Left ventricle myocardium superior (tissue), 1 donor: ENCODE results near the gene CD164L2. TPM values are rescaled to one million over a fixed set of nuclear protein-coding genes. Genes with fewer than 3 reads are reported as not detected.
"Not testable (repeated sequence)": the region's sequence is repeated elsewhere in the genome, so short reads cannot be mapped to it uniquely, and the experiment has no call there.

Experiments
- ATAC-seq: fragments of 200-7000 bp; cut with Tn5 transposase; one replicate; pipeline ENCODE4 v1.9.1; 2020; ENCODE audit warnings: mild to moderate bottlenecking, moderate library complexity
- DNase-seq: peaks from one replicate; pipeline ENCODE4 v3.0.0-alpha.2; 2020
- intact Hi-C: fragments of 100-400 bp; cut with micrococcal nuclease; formaldehyde crosslinking; loops from one replicate; pipeline ENCODE4 v1.11.0; 2022
- total RNA-seq: library from RNA; stranded (reverse); fragmentation: NEBNext Ultra II Directional; extraction: Animal tissue kit (Norgen Biotek cat#: 25700); gene quantifications from one replicate; pipeline ENCODE4 v1.2.1, GENCODE V29; 2021
- donor health status: DM: no; HTN: yes; CAD: no; lungs with severe emphysema.

CD164L2 gene
- total RNA-seq, 1 donor from 2014 or later, result not detected

DNA sequence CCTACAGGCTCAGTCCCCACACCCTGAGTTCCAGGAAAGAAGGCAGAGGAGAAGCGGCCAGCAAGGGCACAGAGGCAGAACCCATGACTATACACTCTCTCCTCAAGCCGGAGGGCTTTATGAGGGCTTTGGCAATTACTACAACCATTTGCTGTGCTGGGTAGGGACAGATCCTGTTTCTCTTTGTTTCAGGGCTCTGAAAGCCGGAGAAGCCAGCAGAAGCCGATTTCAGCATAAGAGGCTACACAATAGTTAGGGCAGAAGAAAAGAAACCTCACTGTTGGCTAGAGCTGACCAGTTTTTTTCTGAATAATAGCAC, 23.2 kb upstream of the CD164L2 start:
- intact Hi-C loops, result no loop called here
- ATAC-seq, result no peak

DNA sequence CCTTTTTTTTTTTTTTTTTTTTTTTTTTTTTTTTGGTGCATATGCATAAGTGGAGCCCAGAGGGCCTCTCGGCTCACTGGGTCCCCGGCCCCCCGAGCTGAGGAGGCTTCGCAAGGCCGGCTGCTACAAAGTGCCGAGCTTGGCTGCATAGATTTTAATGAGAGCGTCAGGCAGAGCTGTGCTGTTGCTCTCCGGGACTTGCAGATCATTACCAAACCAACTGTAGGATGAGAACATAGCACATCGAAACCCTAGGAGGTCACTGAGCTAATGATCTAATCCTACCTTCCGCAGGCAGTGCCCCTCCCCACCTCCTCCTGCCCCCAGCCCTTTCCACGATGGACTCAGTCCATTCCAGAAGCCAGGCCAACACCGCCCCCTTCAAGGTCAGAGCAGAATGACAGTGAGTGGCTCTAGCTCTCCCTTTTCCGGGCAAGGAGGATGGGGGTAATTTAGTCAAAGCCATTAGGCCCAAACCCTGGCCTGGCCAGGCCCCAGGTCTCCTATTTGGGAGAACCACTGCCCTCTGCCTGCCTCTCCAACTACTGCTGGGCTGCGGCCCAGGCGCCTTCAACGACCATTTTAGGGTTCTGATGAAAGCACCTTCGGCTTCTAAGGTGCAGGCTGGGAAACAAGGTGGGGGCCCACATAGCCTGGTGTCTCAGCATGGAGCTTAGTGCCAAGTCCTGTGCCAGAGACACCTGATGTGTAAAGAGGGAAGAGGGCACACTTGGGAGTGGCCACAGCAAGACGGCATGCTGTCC, 22.6 kb upstream of the CD164L2 start:
- ATAC-seq, result peak; percentile 4
- DNase-seq, intact Hi-C loops: not testable (repeated sequence)

More for the DNA sequence above, 23.2 kb upstream of the CD164L2 start:
- no peak for DNase-seq

DNA sequence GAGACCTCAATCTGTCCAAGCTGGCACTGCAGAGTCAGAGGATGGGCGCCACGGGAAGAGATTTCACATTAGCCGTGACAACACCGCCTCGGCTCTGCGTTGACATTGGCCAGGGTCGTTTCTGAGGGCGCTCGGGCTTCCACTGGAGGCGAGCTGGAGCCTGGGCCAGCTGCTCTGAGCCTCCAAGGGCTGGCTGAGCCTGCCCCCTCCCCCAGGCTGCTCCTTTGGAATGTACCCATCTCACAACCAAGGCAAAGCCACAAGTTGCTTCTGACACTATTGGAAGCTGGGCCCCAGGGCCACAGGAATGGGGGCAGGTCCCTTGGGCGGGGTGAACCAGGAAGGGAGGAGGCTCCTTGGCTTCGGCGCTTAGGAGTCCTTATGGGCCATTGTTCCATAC, 21.9 kb upstream of the CD164L2 start:
- intact Hi-C loops, result no loop called here
- ATAC-seq (peak; percentile 32), DNase-seq (peak; percentile 70)

GRCh38 chr1:27403931-27404330, 20.8 kb upstream of the CD164L2 start:
- intact Hi-C loops, result no loop called here
- DNase-seq (no peak), ATAC-seq (no peak)

GRCh38 chr1:27403065-27403726, 20.1 kb upstream of the CD164L2 start:
- peak; percentile 83 for DNase-seq
- intact Hi-C loops, result no loop called here
- peak; percentile 59 for ATAC-seq

DNA sequence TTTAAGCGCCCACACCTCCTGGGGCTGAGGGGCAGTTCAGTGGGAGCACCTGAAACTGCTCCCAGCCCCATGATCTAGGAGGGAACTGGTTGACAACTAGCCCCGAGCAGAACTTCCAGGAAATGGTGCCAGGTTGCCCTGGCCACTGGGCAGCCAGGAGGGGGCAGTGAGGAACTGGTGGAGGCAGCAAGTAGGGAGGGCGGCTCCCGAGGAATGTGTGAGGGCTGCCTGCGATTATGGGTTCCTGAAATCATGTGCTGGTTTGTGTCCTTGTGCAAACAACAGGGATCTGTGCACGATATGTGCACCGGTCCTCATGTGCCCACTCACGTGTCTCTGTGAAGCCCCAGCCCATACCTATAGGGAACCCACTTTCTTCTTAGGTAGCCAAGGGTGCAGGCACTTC, 19.2 kb upstream of the CD164L2 start:
- ATAC-seq (peak; percentile 52), DNase-seq (peak; percentile 83)
- intact Hi-C loops, result no loop called here

- no peak for ATAC-seq
- no peak for DNase-seq
- intact Hi-C loops, result no loop called here
Observed at GRCh38 chr1:27400963-27401341, 17.8 kb upstream of the CD164L2 start.

DNA sequence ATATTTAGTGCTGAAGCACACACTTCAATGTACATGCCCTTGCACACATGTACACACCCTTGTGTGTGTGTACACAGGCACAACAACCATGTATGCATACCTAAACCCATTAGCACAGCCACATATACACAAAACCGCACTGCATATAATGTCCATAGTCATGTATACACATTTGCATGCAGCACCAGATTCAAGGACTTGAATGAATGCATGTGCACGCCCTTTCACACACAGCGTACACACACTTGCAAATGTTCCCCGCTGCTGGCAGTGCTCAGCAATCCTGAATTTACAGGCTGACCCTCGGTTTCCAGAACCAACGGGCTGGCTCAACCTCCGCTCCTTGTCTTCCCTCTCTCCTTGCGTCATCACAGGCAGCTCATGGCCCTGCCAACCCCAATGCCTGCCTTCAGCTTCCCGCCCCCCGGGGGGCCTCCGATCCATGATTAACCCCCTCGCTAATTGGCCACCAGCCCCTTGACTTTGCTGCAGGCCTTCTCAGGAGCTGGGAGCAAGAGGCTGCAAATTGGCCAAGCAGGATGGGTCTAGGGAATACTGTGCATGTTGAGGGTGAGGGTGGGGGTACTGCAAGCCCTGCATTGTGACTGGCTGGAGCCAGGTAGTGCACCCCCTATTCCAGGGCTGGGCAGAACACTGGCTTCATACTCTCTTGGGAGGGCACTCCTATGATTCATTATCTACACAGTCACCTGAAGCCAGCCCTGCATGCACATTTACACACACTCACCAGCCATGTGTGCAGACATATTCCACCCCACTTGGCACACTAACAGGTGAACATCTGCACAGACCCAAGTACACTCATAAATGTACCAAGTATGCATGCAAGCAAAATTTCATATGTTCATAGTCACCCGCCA, 17.2 kb upstream of the CD164L2 start:
- no peak for DNase-seq
- intact Hi-C loops, result no loop called here
- ATAC-seq, result no peak

- ATAC-seq (no peak), DNase-seq (no peak)
- intact Hi-C loops, result loop anchor here (5.0 kb wide), 1 partner anchor 97 kb away; no protein-coding TSS in a partner anchor
Observed at GRCh38 chr1:27399251-27400025, 16.3 kb upstream of the CD164L2 start.

GRCh38 chr1:27398405-27399149, 15.4 kb upstream of the CD164L2 start:
- DNase-seq, result no peak
- intact Hi-C loops, result loop anchor here (5.0 kb wide), 1 partner anchor 96 kb away; no protein-coding TSS in a partner anchor
- no peak for ATAC-seq

DNA sequence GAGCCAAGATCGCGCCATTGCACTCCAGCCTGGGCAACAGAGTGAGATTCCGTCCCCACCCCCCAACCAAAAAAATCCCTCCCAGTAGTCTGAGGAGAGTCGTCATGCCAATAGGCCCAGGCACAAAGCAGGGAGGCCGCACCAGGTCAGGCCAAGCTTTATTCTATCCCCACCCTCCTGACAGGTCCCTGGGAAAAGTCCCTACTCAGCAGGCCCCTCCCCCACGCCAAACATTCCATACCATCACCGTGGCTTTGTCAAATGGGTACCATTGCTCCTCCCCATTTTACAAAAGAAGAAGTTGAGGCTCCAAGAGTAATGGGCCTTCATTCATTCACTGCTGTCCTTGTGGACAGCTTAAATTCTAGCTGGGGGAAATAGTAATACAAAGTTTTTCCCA, 14.6 kb upstream of the CD164L2 start:
- ATAC-seq, result no peak
- DNase-seq, result no peak
- intact Hi-C loops, result loop anchor here (5.0 kb wide), 1 partner anchor 95 kb away; no protein-coding TSS in a partner anchor

GRCh38 chr1:27397110-27397509, 14.0 kb upstream of the CD164L2 start:
- DNase-seq (no peak), ATAC-seq (no peak)
- intact Hi-C loops, result loop anchor here (5.0 kb wide), 1 partner anchor 95 kb away; no protein-coding TSS in a partner anchor

GRCh38 chr1:27395441-27396195, 12.5 kb upstream of the CD164L2 start:
- intact Hi-C loops, result loop anchor here (5.0 kb wide), 1 partner anchor 93 kb away; no protein-coding TSS in a partner anchor
- peak; percentile 18 for ATAC-seq
- DNase-seq, result peak; percentile 82

GRCh38 chr1:27394925-27395324, 11.8 kb upstream of the CD164L2 start:
- no peak for DNase-seq
- no peak for ATAC-seq
- intact Hi-C loops, result loop anchor here (5.0 kb wide), 1 partner anchor 93 kb away; no protein-coding TSS in a partner anchor

GRCh38 chr1:27394282-27394658, 11.1 kb upstream of the CD164L2 start:
- ATAC-seq, result no peak
- intact Hi-C loops, result no loop called here
- DNase-seq, result no peak

GRCh38 chr1:27393641-27394281, 10.6 kb upstream of the CD164L2 start:
- intact Hi-C loops, result no loop called here
- DNase-seq, result no peak
- ATAC-seq, result no peak
